Activated naive CD4-positive, alpha-beta T cell treated with anti-CD3 and anti-CD28 coated beads, Interleukin-2, amount 10 ng/mL, durations not matched to agents 7 days and 5 days (primary cell): ENCODE data around the gene PRR33.
A peak's percentile ranks its signal among the peaks of the same experiment; 100 is the strongest.

Source experiments
- CTCF ChIA-PET: fragments of 350-600 bp; sonication (Branson Sonifier 250); formaldehyde crosslinking; loops from one replicate; lab custom pipeline; 2021; ENCODE audit warnings: antibody characterized with exemption; lab: Charles Lee
- DNase-seq: peaks from one replicate; pipeline ENCODE4 v3.0.0-alpha.2; 2020
- H3K27ac Mint-ChIP-seq: one replicate; pipeline ENCODE4 v1.8.0; 2021; ENCODE audit warnings: mild to moderate bottlenecking, moderate library complexity, mixed read lengths
- H3K27me3 Mint-ChIP-seq: one replicate; pipeline ENCODE4 v1.8.0; 2021; ENCODE audit warnings: mild to moderate bottlenecking, mixed read lengths
- H3K36me3 Mint-ChIP-seq: one replicate; pipeline ENCODE4 v1.8.0; 2021; ENCODE audit warnings: mixed read lengths
- H3K4me1 Mint-ChIP-seq: one replicate; pipeline ENCODE4 v1.8.0; 2021; ENCODE audit warnings: mixed read lengths
- H3K4me3 Mint-ChIP-seq: one replicate; pipeline ENCODE4 v1.8.0; 2021; ENCODE audit warnings: mild to moderate bottlenecking, moderate library complexity, mixed read lengths
- H3K9me3 Mint-ChIP-seq: one replicate; pipeline ENCODE4 v1.8.0; 2021; ENCODE audit warnings: mixed read lengths

The PRR33 gene

DNA sequence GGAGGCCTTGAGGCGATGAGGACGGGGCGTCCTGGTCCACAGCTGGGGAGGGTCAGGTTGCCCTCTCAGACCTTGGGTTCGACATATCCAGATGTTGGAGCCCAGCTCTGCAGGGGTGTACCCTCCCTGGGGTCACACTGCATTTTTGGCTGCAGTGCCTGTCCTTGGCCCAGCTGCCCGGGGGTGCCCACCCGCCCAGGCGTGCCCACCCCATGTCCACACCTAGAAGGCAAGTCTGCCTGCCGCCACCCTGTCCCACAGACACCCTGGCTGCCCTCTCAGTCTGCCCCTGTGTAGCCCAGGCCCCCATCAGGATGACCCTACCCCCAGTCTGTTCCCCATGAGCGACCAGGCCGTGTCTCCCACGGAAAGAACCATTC lies 35.8 kb downstream of the PRR33 start:
- Mint-ChIP-seq H3K4me3 (peak overlapping the region; percentile 35), H3K27me3 (no peaks in the 10 kb centered on the region), H3K4me1 (peaks cover 39% of the 10 kb centered on the region), H3K9me3 (no peaks in the 10 kb centered on the region), H3K36me3 (peaks cover 30% of the 10 kb centered on the region), H3K27ac (no peak overlapping the region)
- no peak for DNase-seq
- CTCF ChIA-PET, result interaction anchor here (0.6 to 2.1 kb wide), 2 partner anchors 23 to 27 kb away, joined by 3 to 8 read pairs; no protein-coding TSS in a partner anchor

- peaks cover 45% of the 10 kb centered on the region for H3K4me1 Mint-ChIP-seq
- CTCF ChIA-PET, result interaction anchor here (0.6 to 2.1 kb wide), 2 partner anchors 22 to 27 kb away, joined by 3 to 8 read pairs; no protein-coding TSS in a partner anchor
- no peaks in the 10 kb centered on the region for H3K9me3 Mint-ChIP-seq
- H3K36me3 Mint-ChIP-seq, result peaks cover 30% of the 10 kb centered on the region
- peaks cover 2% of the 10 kb centered on the region for H3K27me3 Mint-ChIP-seq
- peak overlapping the region; percentile 100 for H3K4me3 Mint-ChIP-seq
- no peak for DNase-seq
- no peak overlapping the region for H3K27ac Mint-ChIP-seq
Measured at GRCh38 chr11:1854949-1855885, 36.5 kb downstream of the PRR33 start.

- Mint-ChIP-seq H3K27ac (peak overlapping the region; percentile 99), H3K27me3 (peaks cover 3% of the 10 kb centered on the region), H3K36me3 (peaks cover 29% of the 10 kb centered on the region), H3K4me3 (peak overlapping the region; percentile 100), H3K9me3 (no peaks in the 10 kb centered on the region), H3K4me1 (peaks cover 52% of the 10 kb centered on the region)
- CTCF ChIA-PET, result interaction anchor here (0.8 to 2.8 kb wide), 5 partner anchors 11 to 160 kb away, joined by 3 to 22 read pairs (median 5); no protein-coding TSS in a partner anchor
- DNase-seq, result no peak
Measured at GRCh38 chr11:1854132-1854948, 37.4 kb downstream of the PRR33 start.

DNA sequence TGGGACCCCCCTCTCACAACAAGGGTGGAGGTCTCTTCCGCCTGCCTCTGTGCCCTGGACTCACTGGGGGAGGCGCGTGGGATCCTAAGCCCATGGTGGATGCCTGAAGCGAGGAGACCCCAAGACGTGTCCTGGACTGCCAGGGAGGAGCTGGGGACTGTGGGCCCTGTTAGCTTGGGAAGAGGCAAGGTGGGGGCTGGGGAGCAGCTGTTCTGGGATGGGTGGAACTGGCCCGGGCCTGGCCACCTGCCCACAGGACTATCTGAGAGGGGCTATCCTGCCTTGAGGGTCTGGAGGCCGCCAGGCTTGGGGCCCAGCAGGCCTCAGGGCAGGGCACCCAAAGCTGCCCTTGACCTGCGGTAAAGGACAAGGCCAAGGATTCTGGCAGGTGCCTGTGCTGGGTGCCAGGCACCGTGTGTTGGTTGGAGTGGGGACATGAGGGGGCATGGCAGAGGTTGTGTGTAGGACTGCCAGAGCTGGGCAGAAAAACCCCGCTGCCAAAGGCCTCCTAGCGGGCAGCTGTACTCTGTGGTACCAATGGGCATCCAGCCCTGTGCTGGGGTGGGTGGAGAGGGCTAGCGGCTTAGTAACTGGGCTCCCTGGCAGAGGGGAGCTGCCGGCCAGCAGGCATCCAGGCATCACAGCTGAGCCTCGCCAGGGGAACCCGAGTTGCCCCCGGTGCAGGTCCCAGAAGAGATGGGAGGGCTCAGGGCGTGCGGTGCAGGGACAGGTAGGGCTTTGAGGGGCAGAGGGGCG lies 38.1 kb downstream of the PRR33 start:
- Mint-ChIP-seq H3K27me3 (peaks cover 9% of the 10 kb centered on the region), H3K36me3 (peaks cover 23% of the 10 kb centered on the region), H3K9me3 (no peaks in the 10 kb centered on the region), H3K4me3 (peak overlapping the region; percentile 100), H3K27ac (peak overlapping the region; percentile 99), H3K4me1 (peaks cover 59% of the 10 kb centered on the region)
- DNase-seq, result peak; percentile 35
- CTCF ChIA-PET, result interaction anchor here (0.8 to 2.8 kb wide), 6 partner anchors 12 to 160 kb away, joined by 3 to 22 read pairs (median 4); no protein-coding TSS in a partner anchor

DNA sequence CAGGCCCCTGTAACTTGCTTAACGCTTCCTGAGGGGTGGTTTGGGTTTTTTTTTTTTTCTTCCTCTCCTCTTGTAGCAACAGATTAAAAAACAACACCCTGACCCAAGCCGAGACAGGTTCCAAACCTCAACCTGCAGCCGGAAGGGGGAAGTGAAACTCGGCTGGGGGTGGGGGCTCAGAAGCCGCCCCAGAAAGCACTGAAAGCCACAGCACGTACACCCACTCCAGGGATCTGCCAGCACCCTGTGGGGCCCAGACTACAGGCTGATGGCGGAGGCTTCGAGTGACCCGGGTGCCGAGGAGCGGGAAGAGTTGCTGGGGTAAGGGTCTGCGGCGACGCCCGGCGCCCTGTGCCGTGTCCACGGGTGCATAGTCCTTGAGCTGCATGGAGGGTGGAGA lies 38.8 kb downstream of the PRR33 start, which contains the start of gene LSP1:
LSP1 (plus strand) TSS at position 208 of the 400 bp plus-strand sequence; CDS start at position 269, 61 bp downstream.
- Mint-ChIP-seq H3K27ac (peak within 1 kb of the TSS; percentile 99), H3K9me3 (no peaks in the 10 kb centered on the region), H3K36me3 (peaks cover 20% of the 10 kb centered on the region), H3K4me1 (peaks cover 65% of the 10 kb centered on the region), H3K27me3 (peaks cover 16% of the 10 kb centered on the region), H3K4me3 (peak within 1 kb of the TSS; percentile 100)
- CTCF ChIA-PET, result interaction anchor here (0.9 to 2.8 kb wide), 6 partner anchors 10 to 200 kb away, joined by 3 to 22 read pairs (median 4); no protein-coding TSS in a partner anchor
- DNase-seq, result peak; percentile 93

- Mint-ChIP-seq H3K4me1 (peaks cover 70% of the 10 kb centered on the region), H3K36me3 (peaks cover 20% of the 10 kb centered on the region), H3K9me3 (no peaks in the 10 kb centered on the region), H3K27me3 (peaks cover 21% of the 10 kb centered on the region), H3K4me3 (peak overlapping the region; percentile 100), H3K27ac (peak overlapping the region; percentile 99)
- DNase-seq, result no peak
- CTCF ChIA-PET, result interaction anchor here (0.5 to 2.8 kb wide), 5 partner anchors 9 to 1565 kb away, joined by 3 to 22 read pairs (median 3); no protein-coding TSS in a partner anchor
Measured at GRCh38 chr11:1852271-1852876, 39.3 kb downstream of the PRR33 start.

DNA sequence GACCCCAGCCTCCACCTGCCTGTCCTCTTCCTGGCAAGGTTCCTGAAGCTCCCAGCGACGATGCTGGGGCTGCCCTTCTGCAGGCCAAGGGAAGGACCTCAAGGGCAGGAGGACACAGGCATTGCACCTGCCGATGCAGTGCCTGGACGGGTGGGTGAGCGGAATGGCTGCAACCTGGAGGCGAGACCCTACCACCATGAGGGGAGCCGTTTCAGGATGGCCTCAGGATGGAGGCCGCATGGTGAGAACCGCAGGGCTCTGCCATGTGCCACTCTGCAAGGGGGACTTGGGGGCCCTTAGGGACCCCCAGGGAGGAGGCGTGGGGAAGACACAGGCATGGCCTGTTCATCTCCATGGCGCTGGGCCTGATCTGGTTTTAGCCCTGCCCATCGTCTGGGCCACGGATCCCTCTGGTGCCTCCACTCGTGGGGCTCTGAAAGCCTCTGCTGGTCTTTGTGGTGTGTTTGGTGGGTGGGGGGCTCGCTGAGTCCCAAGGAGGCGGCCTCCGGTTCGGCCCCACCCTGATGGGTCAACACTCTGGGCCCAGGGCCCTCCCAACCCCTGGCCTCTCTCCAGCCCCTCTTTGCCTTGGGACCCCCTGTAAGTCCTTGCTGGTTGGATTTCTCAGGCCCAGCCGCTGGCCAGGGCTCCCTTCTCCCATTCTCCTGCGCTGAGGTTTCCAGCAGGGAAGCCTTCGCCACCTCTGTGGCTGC lies 40.1 kb downstream of the PRR33 start:
- no peaks in the 10 kb centered on the region for H3K9me3 Mint-ChIP-seq
- H3K4me3 Mint-ChIP-seq, result peak overlapping the region; percentile 100
- peaks cover 28% of the 10 kb centered on the region for H3K27me3 Mint-ChIP-seq
- peak overlapping the region; percentile 99 for H3K27ac Mint-ChIP-seq
- CTCF ChIA-PET, result interaction anchor here (1.0 to 2.8 kb wide), 7 partner anchors 8 to 199 kb away, joined by 3 to 22 read pairs (median 6); no protein-coding TSS in a partner anchor
- H3K36me3 Mint-ChIP-seq, result peaks cover 20% of the 10 kb centered on the region
- DNase-seq, result no peak
- H3K4me1 Mint-ChIP-seq, result peaks cover 78% of the 10 kb centered on the region

DNA sequence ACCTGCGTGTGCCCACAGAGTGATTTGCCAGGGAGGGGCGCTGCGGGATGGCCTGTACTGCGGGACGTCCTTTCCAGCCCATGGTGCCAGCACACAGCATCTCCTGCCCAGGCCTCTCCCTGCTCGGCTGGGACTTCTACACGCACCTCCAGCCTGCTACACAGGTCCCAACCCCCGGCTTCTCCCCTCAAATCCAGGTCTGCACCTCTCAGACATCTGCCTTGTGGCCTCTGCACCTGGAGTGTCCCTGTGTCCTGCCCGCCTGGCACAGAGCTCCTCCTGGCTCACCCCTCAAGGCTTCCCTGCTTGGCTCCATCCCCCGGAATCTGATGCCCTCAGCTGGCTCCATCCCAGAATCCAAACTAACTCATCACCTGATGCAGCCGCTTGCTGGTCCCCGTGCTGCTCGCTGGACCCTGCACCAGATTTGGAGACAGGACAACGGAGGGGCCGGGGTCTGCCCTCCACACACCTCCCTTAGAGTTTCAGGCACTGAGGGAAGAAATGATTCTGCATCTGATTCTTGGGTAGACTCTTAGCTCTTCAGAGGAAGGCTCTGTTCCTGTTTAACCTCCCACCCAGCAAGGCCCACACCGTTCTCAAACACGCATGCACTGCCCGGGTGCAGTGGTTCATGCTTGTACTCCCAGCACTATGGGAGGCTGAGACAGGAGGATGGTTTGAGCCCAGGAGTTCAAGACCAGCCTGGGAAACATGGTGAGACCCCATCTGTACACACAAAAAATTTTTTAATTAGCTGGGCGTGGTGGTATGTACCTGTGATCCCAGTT lies 42.9 kb downstream of the PRR33 start:
- peaks cover 12% of the 10 kb centered on the region for H3K36me3 Mint-ChIP-seq
- H3K4me3 Mint-ChIP-seq, result no peak overlapping the region
- H3K27me3 Mint-ChIP-seq, result peaks cover 35% of the 10 kb centered on the region
- peak overlapping the region; percentile 65 for H3K27ac Mint-ChIP-seq
- H3K9me3 Mint-ChIP-seq, result no peaks in the 10 kb centered on the region
- CTCF ChIA-PET, result interaction anchor here (0.9 to 2.1 kb wide), 6 partner anchors 10 to 99 kb away, joined by 3 to 8 read pairs (median 4); partner anchors contain the start of gene TNNI2
- peaks cover 94% of the 10 kb centered on the region for H3K4me1 Mint-ChIP-seq
- no peak for DNase-seq

- H3K27ac Mint-ChIP-seq, result no peak overlapping the region
Measured at GRCh38 chr11:1847926-1848639, 43.6 kb downstream of the PRR33 start.

DNA sequence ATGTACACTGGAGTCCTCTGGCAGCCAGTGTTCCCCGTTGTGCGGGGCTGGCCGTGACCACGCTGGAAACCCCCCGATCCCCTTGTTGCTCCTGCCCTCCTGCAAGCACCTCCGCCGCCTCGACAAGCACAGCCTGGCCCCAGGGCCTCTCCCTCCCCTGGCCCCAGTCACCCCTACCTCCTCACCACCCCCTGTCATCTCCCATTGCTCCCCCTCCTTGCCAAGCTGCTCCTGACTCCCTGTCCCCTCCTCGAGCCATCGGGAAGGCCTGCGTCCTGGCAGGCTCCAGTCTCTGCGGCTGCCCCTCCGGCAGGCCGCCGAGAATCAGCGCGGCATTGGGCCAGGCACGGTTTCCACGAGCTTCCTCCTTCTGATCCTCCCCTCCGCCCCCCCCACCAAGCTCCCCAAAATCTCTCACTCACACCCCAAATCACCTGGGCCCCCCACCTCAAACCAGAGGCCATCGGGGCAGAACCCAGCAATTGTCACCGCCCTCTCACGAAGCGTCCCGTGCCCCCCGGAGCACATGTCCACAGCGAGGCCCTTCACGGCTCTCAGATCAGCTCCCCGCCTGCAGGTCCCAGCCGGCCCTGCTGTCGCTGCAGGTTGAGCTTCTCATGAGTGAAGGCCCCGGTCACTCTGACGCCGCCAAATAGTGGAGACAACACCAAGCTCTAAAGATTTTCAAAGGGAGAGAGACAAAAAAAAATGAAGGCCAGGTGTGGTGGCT lies 44.5 kb downstream of the PRR33 start:
- Mint-ChIP-seq H3K36me3 (no peaks in the 10 kb centered on the region), H3K9me3 (no peaks in the 10 kb centered on the region), H3K27me3 (peaks cover 50% of the 10 kb centered on the region), H3K4me3 (no peak overlapping the region), H3K4me1 (peaks cover 92% of the 10 kb centered on the region), H3K27ac (peak overlapping the region; percentile 62)
- DNase-seq, result no peak
- CTCF ChIA-PET, result interaction anchor here (1.9 to 2.0 kb wide), 2 partner anchors 11 to 155 kb away, joined by 4 to 5 read pairs; no protein-coding TSS in a partner anchor

More at GRCh38 chr11:1847926-1848639, 43.6 kb downstream of the PRR33 start:
- H3K9me3 Mint-ChIP-seq, result no peaks in the 10 kb centered on the region
- peaks cover 43% of the 10 kb centered on the region for H3K27me3 Mint-ChIP-seq
- CTCF ChIA-PET, result interaction anchor here (1.1 to 2.0 kb wide), 4 partner anchors 12 to 154 kb away, joined by 3 to 8 read pairs (median 4); no protein-coding TSS in a partner anchor
- H3K36me3 Mint-ChIP-seq, result peaks cover 4% of the 10 kb centered on the region
- H3K4me1 Mint-ChIP-seq, result peaks cover 99% of the 10 kb centered on the region
- no peak for DNase-seq
- no peak overlapping the region for H3K4me3 Mint-ChIP-seq
